HEK293 (cell line): ENCODE results near the gene ARL2BP.

ENCODE experiments used
- CTCF ChIA-PET: fragments of 350-600 bp; formaldehyde crosslinking; extraction: SDS; loops from one replicate; lab custom pipeline; 2021; ENCODE audit warnings: antibody characterized with exemption; lab: Yijun Ruan, JAX
- POLR2A ChIA-PET: fragments of 300-600 bp; formaldehyde crosslinking; extraction: SDS; loops from one replicate; lab custom pipeline; 2020; ENCODE audit warnings: antibody characterized with exemption, inconsistent platforms; lab: Yijun Ruan, JAX
- H3K27ac ChIP-seq: fragments of 200-500 bp; sonication (Bioruptor generic); 2 replicates; pipeline ENCODE4 v1.5.1; 2014; ENCODE audit warnings: low read depth, low read length, control low read depth, inconsistent platforms; ENCODE audit errors: extremely low read depth
- H3K36me3 ChIP-seq, 2 experiments: fragments of 200-500 bp in 1 of 2; sonication (Bioruptor generic) in 1 of 2; 1 replicate in 1 of 2; 2 replicates in 1 of 2; pipeline ENCODE4 v1.5.1; 2014 to 2017; ENCODE audit warnings: inconsistent platforms in 2 of 2, low read length in 2 of 2; ENCODE audit not compliant: control insufficient read depth in 2 of 2, insufficient read depth in 1 of 2
- H3K4me1 ChIP-seq: fragments of 200-500 bp; sonication (Bioruptor generic); 2 replicates; pipeline ENCODE4 v1.5.1; 2014; ENCODE audit warnings: mild to moderate bottlenecking, low read length, inconsistent platforms; ENCODE audit not compliant: control insufficient read depth, insufficient read depth
- H3K4me3 ChIP-seq: 2 replicates; pipeline ENCODE4 v1.5.1; 2011; ENCODE audit warnings: low read depth, mild to moderate bottlenecking, control low read depth, low read length, moderate library complexity
- H3K9me3 ChIP-seq: fragments of 200-500 bp; sonication (Bioruptor generic); 2 replicates; pipeline ENCODE4 v1.5.1; 2014; ENCODE audit warnings: low read depth, low read length, inconsistent platforms; ENCODE audit not compliant: control insufficient read depth, insufficient read depth
- HOXC10 ChIP-seq: sonication (generic); formaldehyde crosslinking; IDR thresholded peaks from 2 replicates; pipeline ENCODE4 v1.8.1; 2023; ENCODE audit warnings: mild to moderate bottlenecking, missing genetic modification reagents
- KLF9 ChIP-seq: fragments of 450-650 bp; formaldehyde crosslinking; IDR thresholded peaks from 2 replicates; pipeline ENCODE4 v1.5.1; 2016; ENCODE audit warnings: missing biosample characterization, missing genetic modification characterization, low read depth
- YY1 ChIP-seq: fragments of 450-650 bp; formaldehyde crosslinking; IDR thresholded peaks from 2 replicates; pipeline ENCODE4 v1.5.1; 2018; ENCODE audit warnings: missing biosample characterization, missing genetic modification characterization
- ZNF10 ChIP-seq: fragments of 450-650 bp; formaldehyde crosslinking; IDR thresholded peaks from 2 replicates; pipeline ENCODE4 v1.5.1; 2017; ENCODE audit warnings: missing biosample characterization, missing genetic modification characterization
- ZNF146 ChIP-seq: fragments of 450-650 bp; formaldehyde crosslinking; IDR thresholded peaks from 2 replicates; pipeline ENCODE4 v1.5.1; 2016; ENCODE audit warnings: missing biosample characterization, missing genetic modification characterization
- ZNF274 ChIP-seq, 2 experiments: fragments of 200-500 bp in 1 of 2; fragments of 450-650 bp in 1 of 2; sonication (Bioruptor generic) in 1 of 2; formaldehyde crosslinking in 1 of 2; IDR thresholded peaks; 2 replicates each; pipeline versions ENCODE4 v1.5.1 to v1.6.1; 2014 to 2016; ENCODE audit warnings: borderline replicate concordance in 1 of 2, inconsistent platforms in 1 of 2, low read length in 1 of 2, missing biosample characterization in 1 of 2, missing genetic modification characterization in 1 of 2
- ZNF354C ChIP-seq: fragments of 450-650 bp; formaldehyde crosslinking; IDR thresholded peaks from 2 replicates; pipeline ENCODE4 v1.5.1; 2016; ENCODE audit warnings: missing biosample characterization, missing genetic modification characterization, low read depth, borderline replicate concordance
- ZNF549 ChIP-seq: fragments of 450-650 bp; IDR thresholded peaks from 2 replicates; pipeline ENCODE4 v1.5.1; 2018; ENCODE audit warnings: missing biosample characterization, missing genetic modification characterization, mild to moderate bottlenecking, inconsistent platforms, moderate library complexity
- ZNF558 ChIP-seq: fragments of 450-650 bp; formaldehyde crosslinking; IDR thresholded peaks from 2 replicates; pipeline ENCODE4 v1.5.1; 2016; ENCODE audit warnings: missing biosample characterization, missing genetic modification characterization
- ZNF561 ChIP-seq: fragments of 450-650 bp; IDR thresholded peaks from 2 replicates; pipeline ENCODE4 v1.5.1; 2018; ENCODE audit warnings: missing biosample characterization, missing genetic modification characterization, borderline replicate concordance
- ZNF585B ChIP-seq: fragments of 450-650 bp; formaldehyde crosslinking; IDR thresholded peaks from 2 replicates; pipeline ENCODE4 v1.5.1; 2016; ENCODE audit warnings: missing biosample characterization, missing genetic modification characterization
- ZNF610 ChIP-seq: fragments of 450-650 bp; formaldehyde crosslinking; IDR thresholded peaks from 2 replicates; pipeline ENCODE4 v1.5.1; 2016; ENCODE audit warnings: missing biosample characterization, missing genetic modification characterization, borderline replicate concordance
- ZNF677 ChIP-seq: fragments of 450-650 bp; IDR thresholded peaks from 2 replicates; pipeline ENCODE4 v1.5.0; 2018; ENCODE audit warnings: missing biosample characterization, mild to moderate bottlenecking, missing genetic modification characterization, moderate library complexity
- ZSCAN16 ChIP-seq: fragments of 450-650 bp; formaldehyde crosslinking; IDR thresholded peaks from 2 replicates; pipeline ENCODE4 v1.5.1; 2016; ENCODE audit warnings: missing biosample characterization, missing genetic modification characterization
- ZXDB ChIP-seq: fragments of 450-650 bp; formaldehyde crosslinking; IDR thresholded peaks from 2 replicates; pipeline ENCODE4 v1.5.1; 2016; ENCODE audit warnings: missing biosample characterization, missing genetic modification characterization
- TF ChIP-seq, protein P1 (sequence below): fragments of 450-650 bp; formaldehyde crosslinking; IDR thresholded peaks from 2 replicates; pipeline ENCODE4 v1.5.1; 2016; ENCODE audit warnings: missing biosample characterization, missing genetic modification characterization
- TF ChIP-seq, protein P2 (sequence below): fragments of 450-650 bp; formaldehyde crosslinking; conservative IDR thresholded peaks from 2 replicates; pipeline ENCODE4 v1.5.1; 2016; ENCODE audit warnings: low read depth, missing biosample characterization, missing genetic modification characterization

Gene ARL2BP

DNA sequence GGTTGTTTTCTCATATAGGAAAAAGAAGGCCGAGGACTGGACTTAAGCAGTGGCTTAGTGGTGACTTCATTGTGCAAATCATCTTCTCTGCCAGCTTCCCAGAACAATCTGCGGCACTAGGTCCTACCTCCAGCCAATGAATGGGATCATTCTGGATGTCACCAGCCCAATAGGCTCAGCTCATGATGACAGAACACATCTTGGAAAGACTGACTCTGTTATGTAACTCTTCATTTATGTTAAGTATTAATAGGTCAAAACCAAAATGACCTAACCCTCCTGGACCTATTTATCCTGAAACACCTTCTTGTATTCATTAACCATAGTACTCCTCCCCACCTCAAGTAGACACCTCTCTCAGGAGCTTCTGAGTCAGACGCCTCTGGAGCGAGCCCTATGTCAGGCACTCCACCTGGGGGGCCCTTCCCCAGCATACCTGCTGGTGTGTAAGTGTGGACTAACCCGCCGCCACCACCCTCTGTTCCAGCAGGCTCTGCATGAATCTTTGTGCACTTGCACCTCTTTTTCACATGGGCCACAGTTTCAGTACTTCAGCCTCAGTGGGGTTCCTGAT, 7.2 kb downstream of the ARL2BP start (continued):
- no peak for TF ChIP-seq ZNF354C (tag by site-specific recombination)
- TF ChIP-seq ZNF610 (tag by site-specific recombination): no peak
- TF ChIP-seq ZNF585B (tag by site-specific recombination): no peak
- TF ChIP-seq HOXC10 (CRISPR knock-in tag): no peak
- no peak for TF ChIP-seq ZNF561 (tag by site-specific recombination)
- TF ChIP-seq, protein P1, sequence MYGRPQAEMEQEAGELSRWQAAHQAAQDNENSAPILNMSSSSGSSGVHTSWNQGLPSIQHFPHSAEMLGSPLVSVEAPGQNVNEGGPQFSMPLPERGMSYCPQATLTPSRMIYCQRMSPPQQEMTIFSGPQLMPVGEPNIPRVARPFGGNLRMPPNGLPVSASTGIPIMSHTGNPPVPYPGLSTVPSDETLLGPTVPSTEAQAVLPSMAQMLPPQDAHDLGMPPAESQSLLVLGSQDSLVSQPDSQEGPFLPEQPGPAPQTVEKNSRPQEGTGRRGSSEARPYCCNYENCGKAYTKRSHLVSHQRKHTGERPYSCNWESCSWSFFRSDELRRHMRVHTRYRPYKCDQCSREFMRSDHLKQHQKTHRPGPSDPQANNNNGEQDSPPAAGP (tag by site-specific recombination): no peak
- TF ChIP-seq KLF9: no peak
- no peak for TF ChIP-seq ZNF677 (tag by site-specific recombination)

DNA sequence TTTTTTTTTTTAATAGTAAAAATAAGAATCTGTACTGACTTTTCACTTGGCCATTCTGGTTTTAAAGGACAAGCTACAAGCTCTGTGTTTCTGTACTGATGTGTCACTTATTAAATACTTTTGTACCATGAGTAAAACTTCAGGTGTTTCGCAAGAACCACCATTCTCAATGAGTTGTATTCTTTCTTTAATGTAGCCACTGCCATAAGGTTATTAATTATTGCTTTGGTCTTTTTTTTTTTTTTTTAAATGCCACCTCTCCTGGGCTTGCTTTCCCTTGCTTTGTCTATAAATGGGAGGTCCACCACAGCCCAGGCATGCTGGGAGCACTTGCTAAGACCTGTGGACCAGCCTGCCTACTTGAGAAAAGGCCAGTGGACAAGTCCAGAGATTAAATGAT, 8.4 kb downstream of the ARL2BP start:
- ChIA-PET POLR2A (no interaction called here), CTCF (interaction anchor here (0.6 kb wide), 1 partner anchor 11 kb away, joined by 4 read pairs; no protein-coding TSS in a partner anchor)
- H3K4me3 ChIP-seq: no peak overlapping the region
- H3K27ac ChIP-seq: no peak overlapping the region
- no peak for TF ChIP-seq ZNF549 (tag by site-specific recombination)
- no peak for TF ChIP-seq ZSCAN16
- TF ChIP-seq YY1 (tag by site-specific recombination): no peak
- H3K36me3 ChIP-seq: peaks cover 22 to 71% of the 10 kb centered on the region in 2 experiments
- no peaks in the 10 kb centered on the region for H3K4me1 ChIP-seq
- no peaks in the 10 kb centered on the region for H3K9me3 ChIP-seq

DNA sequence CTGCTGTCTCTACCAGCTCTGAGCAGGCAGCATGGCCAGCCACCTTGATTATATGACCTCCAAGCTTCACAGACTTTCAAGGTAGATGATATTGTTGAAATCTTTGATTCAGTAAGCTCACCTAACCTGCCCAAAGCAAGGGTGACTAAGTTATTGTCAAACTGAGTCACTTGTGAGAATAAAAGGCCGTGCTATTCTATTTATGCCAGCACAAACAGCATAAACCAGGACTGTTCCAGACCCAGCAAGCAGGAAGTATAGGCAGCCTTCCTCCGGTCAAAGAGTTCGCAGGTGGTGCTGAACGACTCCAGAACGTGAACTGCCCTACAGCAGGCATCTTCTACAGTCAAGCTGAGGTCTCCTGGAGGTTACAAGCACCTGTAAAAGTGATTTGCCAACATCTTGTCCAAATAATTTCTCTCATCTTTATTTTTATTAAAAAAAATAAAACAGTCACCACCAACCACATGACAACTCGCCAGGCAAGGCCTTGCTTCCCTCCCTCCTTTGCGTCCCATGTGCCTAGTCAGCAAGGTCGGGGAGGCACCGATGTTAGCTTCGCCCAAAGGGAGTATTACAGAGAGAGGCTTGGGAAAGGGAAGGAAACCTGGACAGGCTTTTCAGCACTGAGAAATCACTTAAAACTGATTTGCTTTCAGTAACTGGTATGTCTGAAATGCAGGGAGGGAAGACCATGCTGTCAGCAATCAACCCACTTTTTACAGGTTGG, 10.8 kb downstream of the ARL2BP start:
- Histone ChIP-seq H3K36me3 (peaks cover 10 to 47% of the 10 kb centered on the region in 2 experiments; a peak in 2 of 3 replicates), H3K4me1 (no peaks in the 10 kb centered on the region), H3K4me3 (no peak overlapping the region), H3K27ac (no peak overlapping the region), H3K9me3 (no peaks in the 10 kb centered on the region)
- TF ChIP-seq ZNF274 (IDR thresholded peaks at IDR 0.05; ENCODE audit: low read length) (no peak), ZNF274 (tag by site-specific recombination; IDR thresholded peaks at IDR 0.05; ENCODE audit: borderline replicate concordance) (no peak), ZNF146 (no peak), ZXDB (no peak), ZNF558 (tag by site-specific recombination) (no peak), ZNF10 (tag by site-specific recombination) (no peak)
- TF ChIP-seq, protein P2, sequence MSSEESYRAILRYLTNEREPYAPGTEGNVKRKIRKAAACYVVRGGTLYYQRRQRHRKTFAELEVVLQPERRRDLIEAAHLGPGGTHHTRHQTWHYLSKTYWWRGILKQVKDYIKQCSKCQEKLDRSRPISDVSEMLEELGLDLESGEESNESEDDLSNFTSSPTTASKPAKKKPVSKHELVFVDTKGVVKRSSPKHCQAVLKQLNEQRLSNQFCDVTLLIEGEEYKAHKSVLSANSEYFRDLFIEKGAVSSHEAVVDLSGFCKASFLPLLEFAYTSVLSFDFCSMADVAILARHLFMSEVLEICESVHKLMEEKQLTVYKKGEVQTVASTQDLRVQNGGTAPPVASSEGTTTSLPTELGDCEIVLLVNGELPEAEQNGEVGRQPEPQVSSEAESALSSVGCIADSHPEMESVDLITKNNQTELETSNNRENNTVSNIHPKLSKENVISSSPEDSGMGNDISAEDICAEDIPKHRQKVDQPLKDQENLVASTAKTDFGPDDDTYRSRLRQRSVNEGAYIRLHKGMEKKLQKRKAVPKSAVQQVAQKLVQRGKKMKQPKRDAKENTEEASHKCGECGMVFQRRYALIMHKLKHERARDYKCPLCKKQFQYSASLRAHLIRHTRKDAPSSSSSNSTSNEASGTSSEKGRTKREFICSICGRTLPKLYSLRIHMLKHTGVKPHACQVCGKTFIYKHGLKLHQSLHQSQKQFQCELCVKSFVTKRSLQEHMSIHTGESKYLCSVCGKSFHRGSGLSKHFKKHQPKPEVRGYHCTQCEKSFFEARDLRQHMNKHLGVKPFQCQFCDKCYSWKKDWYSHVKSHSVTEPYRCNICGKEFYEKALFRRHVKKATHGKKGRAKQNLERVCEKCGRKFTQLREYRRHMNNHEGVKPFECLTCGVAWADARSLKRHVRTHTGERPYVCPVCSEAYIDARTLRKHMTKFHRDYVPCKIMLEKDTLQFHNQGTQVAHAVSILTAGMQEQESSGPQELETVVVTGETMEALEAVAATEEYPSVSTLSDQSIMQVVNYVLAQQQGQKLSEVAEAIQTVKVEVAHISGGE (tag by site-specific recombination): no peak
- ChIA-PET CTCF (interaction anchor here (0.8 to 1.0 kb wide), 2 partner anchors 11 to 47 kb away, joined by 3 to 6 read pairs; partner anchors contain the start of gene ARL2BP), POLR2A (interaction anchor here (0.7 kb wide), 1 partner anchor 33 kb away, joined by 3 read pairs; no protein-coding TSS in a partner anchor)
